PC-3 (cell line): ENCODE data around the gene PPIP5K1. TPM values are rescaled to one million over a fixed set of nuclear protein-coding genes. Genes with fewer than 3 reads are reported as not detected.
A peak's percentile ranks its signal among the peaks of the same experiment; 100 is the strongest.

Experiments
- ATAC-seq: fragments of 200-7000 bp; cut with Tn5 transposase; 2 replicates; pipeline ENCODE4 v1.9.1; 2020; ENCODE audit warnings: mild to moderate bottlenecking, moderate library complexity
- BruUV-seq: library from RNA; stranded (reverse); fragments of 400-500 nt; replicated peaks from 2 replicates; lab custom pipeline; 2021; lab: Mats Ljungman, UMichigan
- CTCF ChIA-PET: fragments of 300-600 bp; sonication (Branson Sonifier 250); formaldehyde crosslinking; loops from one replicate; lab custom pipeline; 2022; ENCODE audit warnings: antibody characterized with exemption; lab: Charles Lee
- POLR2A ChIA-PET: fragments of 300-600 bp; sonication (Branson Sonifier 250); formaldehyde crosslinking; loops from one replicate; lab custom pipeline; 2022; ENCODE audit warnings: antibody characterized with exemption; ENCODE audit not compliant: unreplicated experiment; lab: Charles Lee
- DNase-seq: peaks from one replicate; pipeline ENCODE4 v3.0.0-alpha.2; 2015
- H2AFZ ChIP-seq: fragments of 300-600 bp; sonication (generic); 2 replicates; pipeline ENCODE4 v1.6.0; 2016; ENCODE audit warnings: antibody characterized with exemption, low read length
- H3F3A ChIP-seq: fragments of 300-600 bp; sonication (generic); one replicate; pipeline ENCODE4 v1.6.0; 2017; ENCODE audit warnings: antibody characterized with exemption, low read length, control low read depth, mild to moderate bottlenecking; ENCODE audit not compliant: unreplicated experiment
- H3K27ac ChIP-seq: fragments of 300-600 bp; sonication (generic); 2 replicates; pipeline ENCODE4 v1.5.1; 2016; ENCODE audit warnings: mild to moderate bottlenecking, low read length
- H3K27me3 ChIP-seq: fragments of 300-600 bp; sonication (generic); 2 replicates; pipeline ENCODE4 v1.6.1; 2016; ENCODE audit warnings: low read length, mixed read lengths
- H3K36me3 ChIP-seq: fragments of 300-600 bp; sonication (generic); 2 replicates; pipeline ENCODE4 v1.6.1; 2016; ENCODE audit warnings: low read depth, mixed run types, low read length, mixed read lengths
- H3K4me1 ChIP-seq: fragments of 300-600 bp; sonication (generic); 2 replicates; pipeline ENCODE4 v1.5.1; 2016; ENCODE audit warnings: low read length; ENCODE audit not compliant: insufficient read depth
- H3K4me2 ChIP-seq: fragments of 300-600 bp; sonication (generic); 2 replicates; pipeline ENCODE4 v1.6.0; 2016; ENCODE audit warnings: low read length
- H3K4me3 ChIP-seq: fragments of 300-600 bp; sonication (generic); 2 replicates; pipeline ENCODE4 v1.5.1; 2016; ENCODE audit warnings: mild to moderate bottlenecking, low read length, mixed read lengths
- H3K79me2 ChIP-seq: fragments of 300-600 bp; sonication (generic); 2 replicates; pipeline ENCODE4 v1.6.1; 2017; ENCODE audit warnings: low read length, mixed read lengths
- H3K9ac ChIP-seq: fragments of 300-600 bp; sonication (generic); 2 replicates; pipeline ENCODE4 v1.6.0; 2016; ENCODE audit warnings: mild to moderate bottlenecking, low read length
- H3K9me2 ChIP-seq: fragments of 300-600 bp; sonication (generic); replicated peaks from 2 replicates; pipeline ENCODE4 v1.6.1; 2016; ENCODE audit warnings: mixed run types, low read length, mixed read lengths
- H3K9me3 ChIP-seq: fragments of 300-600 bp; sonication (generic); 2 replicates; pipeline ENCODE4 v1.6.1; 2016; ENCODE audit warnings: low read length, mixed read lengths
- H4K20me1 ChIP-seq: fragments of 300-600 bp; sonication (generic); 2 replicates; pipeline ENCODE4 v1.6.1; 2016; ENCODE audit warnings: low read length, mixed read lengths
- EZH2 ChIP-seq: fragments of 300-600 bp; sonication (generic); IDR thresholded peaks from one replicate; pipeline ENCODE4 v1.6.1; 2017; ENCODE audit warnings: antibody characterized with exemption, mild to moderate bottlenecking, low read length; ENCODE audit not compliant: unreplicated experiment
- EZH2phosphoT487 ChIP-seq: fragments of 300-600 bp; sonication (generic); IDR thresholded peaks from 2 replicates; pipeline ENCODE4 v1.6.1; 2018; ENCODE audit warnings: mild to moderate bottlenecking, antibody characterized with exemption, low read length, borderline replicate concordance
- intact Hi-C: fragments of 100-400 bp; cut with micrococcal nuclease; formaldehyde crosslinking; loops from 2 replicates; pipeline ENCODE4 v1.9.0; 2023
- total RNA-seq: library from RNA; depleted of rRNA; stranded (reverse); fragments of >200 nt; gene quantifications from 2 replicates; pipeline ENCODE4 v1.2.3, GENCODE V29; 2014
- TF ChIP-seq, protein P1 (sequence below): fragments of 300-600 bp; sonication (generic); conservative IDR thresholded peaks from 2 replicates; pipeline ENCODE4 v1.5.1; 2017; ENCODE audit warnings: antibody characterized with exemption, low read depth, mild to moderate bottlenecking, low read length

Gene PPIP5K1
- total RNA-seq, 1 experiment from 2014 or later = 19.8 TPM

DNA sequence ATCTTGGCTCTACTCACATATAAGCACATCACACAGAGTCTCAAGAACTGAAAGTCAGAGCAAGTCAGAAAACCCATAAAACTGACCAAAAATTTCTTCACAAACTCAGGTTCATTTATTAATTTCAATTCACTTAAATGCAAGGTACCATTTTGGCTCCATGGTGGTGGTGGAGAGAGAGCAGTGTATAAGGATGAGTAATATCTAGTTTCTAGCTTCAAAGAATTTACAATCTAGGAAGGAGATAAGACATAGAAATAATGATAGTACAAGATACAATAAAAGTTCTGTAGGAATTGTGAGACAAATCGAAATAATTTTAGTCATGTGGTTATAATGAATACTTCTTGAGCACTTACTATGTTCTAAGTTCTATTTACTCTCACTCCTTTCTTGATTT lies 90.4 kb downstream of the PPIP5K1 start:
- DNase-seq (no peak), ATAC-seq (no peak)
- CTCF ChIA-PET = no interaction called here
- H3K4me1 ChIP-seq = no peaks in the 10 kb centered on the region
- no peaks in the 10 kb centered on the region for H3K79me2 ChIP-seq
- H3K27ac ChIP-seq = no peak overlapping the region
- intact Hi-C loops = no loop called here
- no peak overlapping the region for H3K4me2 ChIP-seq
- H3K36me3 ChIP-seq = no peaks in the 10 kb centered on the region
- no peaks in the 10 kb centered on the region for H4K20me1 ChIP-seq
- H3K9me3 ChIP-seq = no peaks in the 10 kb centered on the region
- POLR2A ChIA-PET = no interaction called here
- H3K4me3 ChIP-seq = no peak overlapping the region
- H3F3A ChIP-seq = no peaks in the 10 kb centered on the region
- H2AFZ ChIP-seq = no peak overlapping the region
- H3K9ac ChIP-seq = no peak overlapping the region
- TF ChIP-seq, protein P1, sequence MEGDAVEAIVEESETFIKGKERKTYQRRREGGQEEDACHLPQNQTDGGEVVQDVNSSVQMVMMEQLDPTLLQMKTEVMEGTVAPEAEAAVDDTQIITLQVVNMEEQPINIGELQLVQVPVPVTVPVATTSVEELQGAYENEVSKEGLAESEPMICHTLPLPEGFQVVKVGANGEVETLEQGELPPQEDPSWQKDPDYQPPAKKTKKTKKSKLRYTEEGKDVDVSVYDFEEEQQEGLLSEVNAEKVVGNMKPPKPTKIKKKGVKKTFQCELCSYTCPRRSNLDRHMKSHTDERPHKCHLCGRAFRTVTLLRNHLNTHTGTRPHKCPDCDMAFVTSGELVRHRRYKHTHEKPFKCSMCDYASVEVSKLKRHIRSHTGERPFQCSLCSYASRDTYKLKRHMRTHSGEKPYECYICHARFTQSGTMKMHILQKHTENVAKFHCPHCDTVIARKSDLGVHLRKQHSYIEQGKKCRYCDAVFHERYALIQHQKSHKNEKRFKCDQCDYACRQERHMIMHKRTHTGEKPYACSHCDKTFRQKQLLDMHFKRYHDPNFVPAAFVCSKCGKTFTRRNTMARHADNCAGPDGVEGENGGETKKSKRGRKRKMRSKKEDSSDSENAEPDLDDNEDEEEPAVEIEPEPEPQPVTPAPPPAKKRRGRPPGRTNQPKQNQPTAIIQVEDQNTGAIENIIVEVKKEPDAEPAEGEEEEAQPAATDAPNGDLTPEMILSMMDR = no peak
- TF ChIP-seq EZH2 (no peak), EZH2phosphoT487 (no peak)
- no peaks in the 10 kb centered on the region for H3K9me2 ChIP-seq
- H3K27me3 ChIP-seq = no peaks in the 10 kb centered on the region
- BruUV-seq = no TSS peak

DNA sequence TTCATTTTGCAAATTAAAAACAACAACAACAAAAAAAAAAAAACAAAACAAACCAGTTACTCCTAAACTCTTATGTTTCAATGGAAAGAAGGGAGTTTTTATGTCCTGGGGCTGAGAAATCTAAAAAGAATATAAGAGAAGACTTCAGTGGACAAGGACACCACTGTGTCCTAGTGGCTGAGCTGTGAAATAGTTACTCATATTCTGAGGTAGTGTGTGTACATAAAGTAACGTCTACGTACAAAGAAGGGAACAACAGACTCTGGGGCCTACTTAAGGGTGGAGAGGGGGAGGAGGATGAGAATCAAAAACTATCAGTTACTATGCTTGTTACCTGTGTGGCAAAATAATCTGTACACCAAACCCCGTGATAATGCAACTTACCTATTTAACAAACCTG lies 91.0 kb downstream of the PPIP5K1 start:
- no peaks in the 10 kb centered on the region for H4K20me1 ChIP-seq
- H3K9me2 ChIP-seq = no peaks in the 10 kb centered on the region
- H3K4me2 ChIP-seq = no peak overlapping the region
- no peaks in the 10 kb centered on the region for H3K79me2 ChIP-seq
- no peaks in the 10 kb centered on the region for H3K9me3 ChIP-seq
- H3K4me3 ChIP-seq = no peak overlapping the region
- intact Hi-C loops = no loop called here
- no peak overlapping the region for H3K9ac ChIP-seq
- ChIA-PET POLR2A (no interaction called here), CTCF (no interaction called here)
- DNase-seq (no peak), ATAC-seq (peak; percentile 48; the same call in 1 of the 2 replicates)
- no TSS peak for BruUV-seq
- H3K36me3 ChIP-seq = no peaks in the 10 kb centered on the region
- no peaks in the 10 kb centered on the region for H3K27me3 ChIP-seq
- H3F3A ChIP-seq = no peaks in the 10 kb centered on the region
- H3K27ac ChIP-seq = no peak overlapping the region
- TF ChIP-seq, protein P1 = no peak
- H2AFZ ChIP-seq = no peak overlapping the region
- H3K4me1 ChIP-seq = no peaks in the 10 kb centered on the region

DNA sequence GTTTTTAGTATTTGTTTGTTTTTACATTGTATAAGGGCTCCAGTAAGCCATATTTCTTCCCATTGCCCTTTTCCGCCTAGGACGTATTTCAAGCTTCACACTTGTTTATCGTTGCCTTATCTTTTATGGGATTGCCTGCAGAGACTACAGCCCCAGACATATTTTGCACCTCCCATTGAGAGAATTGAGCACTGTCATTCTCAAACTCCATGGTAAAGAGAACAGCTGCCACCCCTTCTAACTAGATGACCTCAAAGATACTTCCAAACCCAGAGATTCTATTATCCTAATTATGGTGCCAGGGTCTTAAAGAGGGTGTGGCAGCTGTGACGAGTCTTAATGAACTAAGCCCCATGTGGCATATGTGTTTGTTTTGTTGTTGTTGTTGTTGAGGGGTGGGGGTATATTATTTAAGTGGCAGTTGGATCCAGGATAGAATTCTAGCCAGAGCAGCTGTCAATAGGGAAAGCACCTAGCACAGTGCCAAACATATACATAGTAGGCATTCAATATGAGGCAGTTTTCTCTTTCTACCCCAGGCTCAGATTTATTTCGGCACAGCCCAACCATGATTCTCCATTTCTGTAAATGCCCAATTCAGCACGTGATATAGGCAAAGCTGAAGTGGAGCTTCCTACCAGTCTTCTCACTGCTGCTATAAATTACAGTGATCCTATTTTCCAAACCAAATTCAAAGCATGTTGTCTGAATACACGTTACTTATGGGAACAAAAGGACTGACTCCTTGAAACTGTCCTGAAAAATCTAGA lies 96.1 kb downstream of the PPIP5K1 start:
- no peaks in the 10 kb centered on the region for H3K27me3 ChIP-seq
- ATAC-seq = no peak
- POLR2A ChIA-PET = interaction anchor here (0.6 kb wide), 2 partner anchors 13 to 445 kb away, joined by 3 to 7 read pairs; no protein-coding TSS in a partner anchor
- no peaks in the 10 kb centered on the region for H3F3A ChIP-seq
- no peaks in the 10 kb centered on the region for H4K20me1 ChIP-seq
- intact Hi-C loops = no loop called here
- H3K36me3 ChIP-seq = peaks cover 3% of the 10 kb centered on the region; the same call in 1 of the 2 replicates
- H3K4me2 ChIP-seq = peak overlapping the region; percentile 95
- H2AFZ ChIP-seq = peak overlapping the region; percentile 100
- H3K27ac ChIP-seq = no peak overlapping the region
- H3K9me2 ChIP-seq = no peaks in the 10 kb centered on the region
- TF ChIP-seq EZH2phosphoT487 = no peak
- no peak for TF ChIP-seq EZH2
- TF ChIP-seq, protein P1 = no peak
- H3K9ac ChIP-seq = peak overlapping the region; percentile 84; the same call in 1 of the 2 replicates
- peaks cover 15% of the 10 kb centered on the region for H3K79me2 ChIP-seq
- H3K9me3 ChIP-seq = no peaks in the 10 kb centered on the region
- DNase-seq = no peak
- BruUV-seq = no TSS peak
- CTCF ChIA-PET = interaction anchor here (0.8 kb wide), 1 partner anchor 17 kb away, joined by 6 read pairs; no protein-coding TSS in a partner anchor
- H3K4me1 ChIP-seq = peaks cover 9% of the 10 kb centered on the region
- H3K4me3 ChIP-seq = peak overlapping the region; percentile 99
